Stomach (tissue), 4 donors: ENCODE results near the gene CCDC88C.

Experiments used
- EP300 ChIP-seq: sonication (generic); formaldehyde crosslinking; IDR thresholded peaks from one replicate; pipeline ENCODE4 v1.6.1; 2017; ENCODE audit warnings: antibody characterized with exemption
- POLR2A ChIP-seq, 4 donors: fragments of 450-650 bp; IDR thresholded peaks; one replicate each; pipeline ENCODE4 v1.6.1; 2016; ENCODE audit warnings: antibody characterized with exemption in 4 of 4, control low read depth in 2 of 4, mild to moderate bottlenecking in 1 of 4, moderate library complexity in 1 of 4
- TF ChIP-seq, protein P1 (sequence below), 7 experiments: fragments of 450-650 bp in 4 of 7; fragments of 200-600 bp in 3 of 7; sonication (generic) in 3 of 7; IDR thresholded peaks; one replicate each; pipeline ENCODE4 v1.5.1; 2016 to 2019; ENCODE audit warnings: antibody characterized with exemption in 7 of 7, control low read depth in 2 of 7, mild to moderate bottlenecking in 1 of 7

DNA sequence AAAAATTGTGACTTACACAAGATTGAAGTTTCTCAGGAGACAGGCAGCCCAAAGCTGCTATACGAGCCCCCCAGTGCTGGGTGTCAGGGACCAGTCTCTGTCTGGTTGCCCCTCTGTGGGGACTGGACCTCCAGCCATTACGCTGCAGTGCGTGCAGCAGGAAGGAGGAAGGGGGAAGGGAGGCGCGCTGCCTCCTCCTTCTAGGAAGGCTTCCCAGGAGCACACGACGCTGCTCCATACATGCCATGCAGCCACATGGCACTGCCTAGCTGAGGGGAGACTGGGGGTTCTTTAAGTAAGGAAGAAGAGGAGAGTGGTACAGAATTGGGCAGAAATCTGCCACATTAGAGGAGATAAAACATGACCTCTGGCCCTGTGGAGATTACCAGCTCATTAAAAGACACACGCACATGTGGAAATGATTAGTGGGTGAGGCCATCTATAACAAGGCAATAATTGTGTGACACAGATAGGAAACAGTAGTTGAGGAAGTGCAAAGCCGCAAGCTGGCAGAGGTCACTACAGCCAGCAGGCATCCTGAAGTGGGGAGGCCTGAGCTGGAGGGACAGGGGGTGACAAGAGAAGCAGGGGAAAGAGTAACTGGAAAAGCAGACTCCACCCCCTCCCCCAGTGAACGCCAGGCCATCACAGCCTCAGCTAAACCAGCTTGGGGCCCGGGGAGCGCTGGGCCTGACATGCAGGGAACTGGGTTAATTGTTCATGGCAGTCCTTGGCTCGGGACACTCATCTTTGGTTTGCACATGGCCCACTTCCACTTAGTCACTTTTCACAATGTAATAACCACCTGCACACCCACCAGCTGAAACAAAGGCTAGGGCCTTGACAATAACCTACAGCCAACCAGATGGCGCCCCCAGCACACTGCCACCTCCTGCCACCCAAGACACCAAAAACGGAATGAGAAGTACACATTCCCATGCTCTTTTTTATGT is 39.6 kb downstream of the CCDC88C start:
- no peak for TF ChIP-seq POLR2A (IDR thresholded peaks at IDR 0.05)
- TF ChIP-seq, protein P1, sequence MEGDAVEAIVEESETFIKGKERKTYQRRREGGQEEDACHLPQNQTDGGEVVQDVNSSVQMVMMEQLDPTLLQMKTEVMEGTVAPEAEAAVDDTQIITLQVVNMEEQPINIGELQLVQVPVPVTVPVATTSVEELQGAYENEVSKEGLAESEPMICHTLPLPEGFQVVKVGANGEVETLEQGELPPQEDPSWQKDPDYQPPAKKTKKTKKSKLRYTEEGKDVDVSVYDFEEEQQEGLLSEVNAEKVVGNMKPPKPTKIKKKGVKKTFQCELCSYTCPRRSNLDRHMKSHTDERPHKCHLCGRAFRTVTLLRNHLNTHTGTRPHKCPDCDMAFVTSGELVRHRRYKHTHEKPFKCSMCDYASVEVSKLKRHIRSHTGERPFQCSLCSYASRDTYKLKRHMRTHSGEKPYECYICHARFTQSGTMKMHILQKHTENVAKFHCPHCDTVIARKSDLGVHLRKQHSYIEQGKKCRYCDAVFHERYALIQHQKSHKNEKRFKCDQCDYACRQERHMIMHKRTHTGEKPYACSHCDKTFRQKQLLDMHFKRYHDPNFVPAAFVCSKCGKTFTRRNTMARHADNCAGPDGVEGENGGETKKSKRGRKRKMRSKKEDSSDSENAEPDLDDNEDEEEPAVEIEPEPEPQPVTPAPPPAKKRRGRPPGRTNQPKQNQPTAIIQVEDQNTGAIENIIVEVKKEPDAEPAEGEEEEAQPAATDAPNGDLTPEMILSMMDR (IDR thresholded peaks at IDR 0.05) = no peak
- no peak for TF ChIP-seq EP300
